Small intestine (tissue), 7 donors: ENCODE results near the gene TPPP. TPM values are rescaled to one million over a fixed set of nuclear protein-coding genes. Genes with fewer than 3 reads are reported as not detected.

Experiments used
- DNase-seq, 2 donors: peaks; one replicate each; pipeline versions ENCODE4 v3.0.0 to v3.0.0-alpha.2; 2013
- FAIRE-seq: peaks from 2 replicates; lab custom pipeline; 2012; peaks lifted over from hg19 to GRCh38; lab: Jason Lieb, UNC
- H3K27ac ChIP-seq, 3 donors: one replicate each; pipeline ENCODE4 v1.5.1; 2013; ENCODE audit warnings: low read length in 2 of 3, mild to moderate bottlenecking in 2 of 3, control low read depth in 1 of 3, inconsistent platforms in 1 of 3, low read depth in 1 of 3, moderate library complexity in 1 of 3
- H3K27me3 ChIP-seq, 3 donors: one replicate each; pipeline ENCODE4 v1.6.1; 2013; ENCODE audit warnings: low read length in 3 of 3, inconsistent platforms in 1 of 3; ENCODE audit not compliant: control insufficient read depth in 3 of 3, insufficient read depth in 3 of 3
- H3K36me3 ChIP-seq, 3 donors: one replicate each; pipeline ENCODE4 v1.6.1; 2013; ENCODE audit warnings: low read length in 3 of 3, inconsistent platforms in 1 of 3, low read depth in 1 of 3, mild to moderate bottlenecking in 1 of 3, moderate library complexity in 1 of 3; ENCODE audit not compliant: control insufficient read depth in 3 of 3, insufficient read depth in 2 of 3
- H3K4me1 ChIP-seq, 3 donors: one replicate each; pipeline ENCODE4 v1.6.1; 2013; ENCODE audit warnings: low read length in 2 of 3, inconsistent platforms in 1 of 3, low read depth in 1 of 3, mild to moderate bottlenecking in 1 of 3, moderate library complexity in 1 of 3; ENCODE audit not compliant: control insufficient read depth in 3 of 3, insufficient read depth in 2 of 3
- H3K4me3 ChIP-seq, 3 donors: one replicate each; pipeline ENCODE4 v1.5.1; 2013; ENCODE audit warnings: low read length in 3 of 3, control low read depth in 1 of 3, inconsistent platforms in 1 of 3, low read depth in 1 of 3, mild to moderate bottlenecking in 1 of 3, moderate library complexity in 1 of 3
- H3K9me3 ChIP-seq, 2 donors: one replicate each; pipeline ENCODE4 v1.6.1; 2013; ENCODE audit warnings: low read depth in 1 of 2, low read length in 1 of 2; ENCODE audit not compliant: control insufficient read depth in 2 of 2, insufficient read depth in 1 of 2
- WGBS, 3 donors: extraction: QIAGEN DNeasy Blood & Tissue Kit; methylation state at CpG; one replicate each; pipeline ENCODE4 v1.1.7; 2013; 5-methylcytosine and 5-hydroxymethylcytosine counted together
- polyA plus RNA-seq, 4 donors: library from polyadenylated mRNA; stranded (reverse) in 3 of 4; unstranded in 1 of 4; fragments of 200-250 nt in 3 of 4; fragments of 120-200 nt in 1 of 4; gene quantifications; one replicate each; pipeline versions ENCODE4 v1.2.1 to v1.2.3, GENCODE V29; 2013
- donor health status: healthy with polysubstance abuse.
- donor health status: control.
- donor health status: control.
- donor health status: Bipolar disorder and iron deficiency.
- donor health status: healthy.

Gene TPPP
- polyA plus RNA-seq, 4 donors, result 3.0 to 6.3 (median 5.5) TPM

GRCh38 chr5:661891-662750, 31.0 kb downstream of the TPPP start:
- FAIRE-seq, result no peak
- WGBS, 3 donors, result 97 to 99% (median 97%) methylated on average over 52 to 53 of the region's 53 CpGs
- peaks cover 0 to 90% (median 5%) of the 10 kb centered on the region in 3 donors for H3K36me3 ChIP-seq

GRCh38 chr5:660491-661030, 32.6 kb downstream of the TPPP start:
- Histone ChIP-seq H3K27ac (no peak overlapping the region), H3K9me3 (peaks cover 0 to 51% of the 10 kb centered on the region in 2 donors), H3K4me1 (no peaks in the 10 kb centered on the region), H3K4me3 (no peak overlapping the region), H3K27me3 (no peaks in the 10 kb centered on the region), H3K36me3 (peaks cover 0 to 78% (median 5%) of the 10 kb centered on the region in 3 donors)
- 96 to 97% (median 96%) methylated on average over 11 of the region's 11 CpGs for WGBS, 3 donors
- FAIRE-seq (no peak), DNase-seq (no peak)

More at GRCh38 chr5:661891-662750, 31.0 kb downstream of the TPPP start:
- no peak overlapping the region for H3K27ac ChIP-seq
- DNase-seq, result no peak
- peaks cover 0 to 49% of the 10 kb centered on the region in 2 donors for H3K9me3 ChIP-seq
- H3K4me1 ChIP-seq, result no peaks in the 10 kb centered on the region
- no peaks in the 10 kb centered on the region for H3K27me3 ChIP-seq
- H3K4me3 ChIP-seq, result no peak overlapping the region

- no peaks in the 10 kb centered on the region for H3K27me3 ChIP-seq
- DNase-seq (no peak), FAIRE-seq (no peak)
- no peak overlapping the region for H3K4me3 ChIP-seq
- H3K4me1 ChIP-seq, result no peaks in the 10 kb centered on the region
- 93 to 97% (median 96%) methylated on average over 16 of the region's 16 CpGs for WGBS, 3 donors
- H3K36me3 ChIP-seq, result peaks cover 0 to 70% (median 5%) of the 10 kb centered on the region in 3 donors
- H3K9me3 ChIP-seq, result peaks cover 0 to 51% of the 10 kb centered on the region in 2 donors
- no peak overlapping the region for H3K27ac ChIP-seq
Observed at GRCh38 chr5:659496-660263, 33.5 kb downstream of the TPPP start.

- no peaks in the 10 kb centered on the region for H3K27me3 ChIP-seq
- no peak overlapping the region for H3K27ac ChIP-seq
- no peaks in the 10 kb centered on the region for H3K4me1 ChIP-seq
- no peak overlapping the region for H3K4me3 ChIP-seq
- peaks cover 0 to 46% of the 10 kb centered on the region in 2 donors for H3K9me3 ChIP-seq
- no peak for FAIRE-seq
- DNase-seq, result no peak
- H3K36me3 ChIP-seq, result peaks cover 0 to 59% (median 5%) of the 10 kb centered on the region in 3 donors
- 96 to 98% (median 97%) methylated on average over 5 of the region's 5 CpGs for WGBS, 3 donors
Observed at GRCh38 chr5:658103-658502, 35.0 kb downstream of the TPPP start.

- WGBS, 3 donors, result 84 to 97% (median 88%) methylated on average over 6 of the region's 6 CpGs
- no peak for DNase-seq
- Histone ChIP-seq H3K4me3 (no peak overlapping the region), H3K4me1 (no peaks in the 10 kb centered on the region), H3K36me3 (peaks cover 0 to 59% (median 5%) of the 10 kb centered on the region in 3 donors), H3K9me3 (peaks cover 0 to 41% of the 10 kb centered on the region in 2 donors), H3K27me3 (no peaks in the 10 kb centered on the region), H3K27ac (no peak overlapping the region)
- FAIRE-seq, result no peak
Observed at GRCh38 chr5:657570-657969, 35.6 kb downstream of the TPPP start.

- FAIRE-seq, result no peak
- H3K4me1 ChIP-seq, result no peaks in the 10 kb centered on the region
- DNase-seq, result no peak
- H3K27me3 ChIP-seq, result no peaks in the 10 kb centered on the region
- 92 to 96% (median 94%) methylated on average over 13 of the region's 13 CpGs for WGBS, 3 donors
- H3K4me3 ChIP-seq, result no peak overlapping the region
- H3K27ac ChIP-seq, result no peak overlapping the region
- peaks cover 0 to 24% of the 10 kb centered on the region in 2 donors for H3K9me3 ChIP-seq
- H3K36me3 ChIP-seq, result peaks cover 0 to 51% (median 3%) of the 10 kb centered on the region in 3 donors
Observed at GRCh38 chr5:655406-655805, 37.7 kb downstream of the TPPP start.

- no peak overlapping the region for H3K4me3 ChIP-seq
- no peaks in the 10 kb centered on the region for H3K27me3 ChIP-seq
- H3K4me1 ChIP-seq, result no peaks in the 10 kb centered on the region
- peaks cover 0 to 41% (median 2%) of the 10 kb centered on the region in 3 donors for H3K36me3 ChIP-seq
- no peak for DNase-seq
- H3K9me3 ChIP-seq, result peaks cover 0 to 15% of the 10 kb centered on the region in 2 donors
- H3K27ac ChIP-seq, result no peak overlapping the region
- no peak for FAIRE-seq
- 88 to 95% (median 92%) methylated on average over 17 of the region's 17 CpGs for WGBS, 3 donors
Observed at GRCh38 chr5:654071-654778, 38.9 kb downstream of the TPPP start.
